Neural progenitor cell (in vitro differentiated cells): ENCODE results near the gene GRM8. TPM values are rescaled to one million over a fixed set of nuclear protein-coding genes. Genes with fewer than 3 reads are reported as not detected.

Source experiments
- DNase-seq: peaks from one replicate; pipeline ENCODE4 v3.0.0-alpha.2; 2016; ENCODE audit warnings: low spot score
- H2AFZ ChIP-seq: fragments of 200-600 bp; sonication (generic); replicated peaks from 2 replicates; pipeline ENCODE4 v1.6.1; 2016; ENCODE audit warnings: antibody characterized with exemption
- H3F3A ChIP-seq: fragments of 200-600 bp; sonication (generic); 2 replicates; pipeline ENCODE4 v1.6.1; 2016; ENCODE audit warnings: antibody characterized with exemption, low read depth
- H3K27ac ChIP-seq: fragments of 200-600 bp; sonication (generic); 2 replicates; pipeline ENCODE4 v1.5.1; 2016; ENCODE audit warnings: mild to moderate bottlenecking
- H3K27me3 ChIP-seq: fragments of 200-600 bp; sonication (generic); 2 replicates; pipeline ENCODE4 v1.6.1; 2016; ENCODE audit warnings: mild to moderate bottlenecking, moderate library complexity
- H3K36me3 ChIP-seq: fragments of 200-600 bp; sonication (generic); 2 replicates; pipeline ENCODE4 v1.5.1; 2016
- H3K4me1 ChIP-seq: fragments of 200-600 bp; sonication (generic); 2 replicates; pipeline ENCODE4 v1.6.1; 2016; ENCODE audit warnings: mixed run types
- H3K4me2 ChIP-seq: fragments of 200-600 bp; sonication (generic); 2 replicates; pipeline ENCODE4 v1.6.1; 2016
- H3K4me3 ChIP-seq: fragments of 200-600 bp; sonication (generic); 2 replicates; pipeline ENCODE4 v1.5.1; 2016
- H3K79me2 ChIP-seq: fragments of 200-600 bp; sonication (generic); 2 replicates; pipeline ENCODE4 v1.6.1; 2016; ENCODE audit warnings: low read depth
- H3K9ac ChIP-seq: fragments of 200-600 bp; sonication (generic); 2 replicates; pipeline ENCODE4 v1.6.1; 2016
- H3K9me3 ChIP-seq: fragments of 200-600 bp; sonication (generic); 2 replicates; pipeline ENCODE4 v1.5.1; 2016; ENCODE audit warnings: low read depth
- H4K20me1 ChIP-seq: fragments of 200-600 bp; sonication (generic); 2 replicates; pipeline ENCODE4 v1.6.1; 2016; ENCODE audit warnings: low read depth
- H3K27ac Mint-ChIP-seq: 3 replicates; pipeline ENCODE4 v1.8.0; 2021; ENCODE audit warnings: mixed read lengths
- H3K27me3 Mint-ChIP-seq: 2 replicates; pipeline ENCODE4 v1.8.0; 2022; ENCODE audit warnings: low read depth, mild to moderate bottlenecking, inconsistent platforms, moderate library complexity, mixed read lengths; ENCODE audit not compliant: insufficient read depth
- H3K36me3 Mint-ChIP-seq: 3 replicates; pipeline ENCODE4 v1.8.0; 2021; ENCODE audit warnings: mixed read lengths
- H3K4me1 Mint-ChIP-seq: 3 replicates; pipeline ENCODE4 v1.8.0; 2021; ENCODE audit warnings: mixed read lengths
- H3K4me3 Mint-ChIP-seq: 3 replicates; pipeline ENCODE4 v1.8.0; 2021; ENCODE audit warnings: mild to moderate bottlenecking, moderate library complexity, mixed read lengths
- H3K9me3 Mint-ChIP-seq: 3 replicates; pipeline ENCODE4 v1.8.0; 2020; ENCODE audit warnings: mixed read lengths
- EZH2 ChIP-seq: fragments of 200-600 bp; sonication (generic); IDR thresholded peaks from 2 replicates; pipeline ENCODE4 v1.6.1; 2017; ENCODE audit warnings: antibody characterized with exemption, mild to moderate bottlenecking, moderate library complexity
- EZH2phosphoT487 ChIP-seq: fragments of 200-600 bp; sonication (generic); IDR thresholded peaks from 2 replicates; pipeline ENCODE4 v1.6.1; 2017; ENCODE audit warnings: antibody characterized with exemption
- total RNA-seq: library from RNA; depleted of rRNA; stranded (reverse); fragments of >200 nt; gene quantifications from 2 replicates; pipeline ENCODE4 v1.2.3, GENCODE V29; 2015; ENCODE audit warnings: low replicate concordance
- TF ChIP-seq, protein P1 (sequence below): fragments of 200-600 bp; sonication (generic); IDR thresholded peaks from 2 replicates; pipeline ENCODE4 v1.5.1; 2017; ENCODE audit warnings: antibody characterized with exemption, mild to moderate bottlenecking

GRM8 gene
- total RNA-seq, 1 donor from 2014 or later: 0.62 TPM

DNA sequence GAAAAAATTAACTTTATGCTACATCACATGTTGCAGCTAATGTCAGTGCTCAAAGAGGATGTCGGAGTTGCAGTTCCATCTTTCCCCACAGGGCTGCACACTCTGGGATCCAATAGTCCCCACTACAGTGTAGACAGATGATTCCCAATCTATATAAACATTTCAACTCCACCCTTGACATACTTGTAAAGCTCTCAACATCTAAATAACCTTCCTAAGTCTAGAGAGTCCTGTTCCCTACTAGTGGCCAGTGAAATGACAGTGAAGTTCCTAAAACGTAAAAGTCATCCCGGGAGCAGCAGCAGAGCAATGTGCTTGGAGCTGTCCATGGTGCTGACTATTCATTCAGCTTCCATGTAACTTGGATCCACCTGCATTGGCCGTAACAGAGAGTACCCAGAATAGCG is 145.1 kb downstream of the GRM8 start:
- H3K27ac Mint-ChIP-seq: no peak overlapping the region

DNA sequence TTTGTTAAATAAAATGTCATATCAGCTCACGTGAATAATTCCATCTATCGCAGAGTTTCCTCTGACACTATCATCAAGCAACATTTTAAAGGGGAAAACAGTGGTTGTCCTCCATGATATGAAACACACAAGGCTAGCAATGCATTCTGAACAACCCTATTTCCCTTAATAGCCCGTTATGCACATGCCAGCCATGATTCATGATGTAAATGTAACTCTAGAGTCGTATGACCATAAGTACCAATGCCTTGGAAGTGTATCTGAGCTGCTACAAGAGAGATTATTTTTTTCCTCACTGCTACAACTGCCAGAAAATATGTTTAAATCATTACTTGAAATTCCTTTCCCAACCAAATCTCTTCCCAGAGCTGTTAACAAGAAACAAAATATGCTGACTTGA is 159.4 kb downstream of the GRM8 start:
- Histone ChIP-seq H3K4me1 (no peaks in the 10 kb centered on the region), H3K4me2 (no peak overlapping the region), H3K9ac (no peak overlapping the region), H2AFZ (no peak overlapping the region), H4K20me1 (no peaks in the 10 kb centered on the region), H3K36me3 (no peaks in the 10 kb centered on the region), H3K27ac (no peak overlapping the region), H3K27me3 (no peaks in the 10 kb centered on the region), H3K9me3 (no peaks in the 10 kb centered on the region), H3K4me3 (no peak overlapping the region), H3F3A (no peaks in the 10 kb centered on the region), H3K79me2 (no peaks in the 10 kb centered on the region)
- Mint-ChIP-seq H3K27ac (no peak overlapping the region), H3K9me3 (no peaks in the 10 kb centered on the region), H3K4me3 (no peak overlapping the region), H3K36me3 (no peaks in the 10 kb centered on the region), H3K27me3 (peaks cover 2% of the 10 kb centered on the region), H3K4me1 (no peaks in the 10 kb centered on the region)
- no peak for TF ChIP-seq EZH2phosphoT487
- TF ChIP-seq, protein P1, sequence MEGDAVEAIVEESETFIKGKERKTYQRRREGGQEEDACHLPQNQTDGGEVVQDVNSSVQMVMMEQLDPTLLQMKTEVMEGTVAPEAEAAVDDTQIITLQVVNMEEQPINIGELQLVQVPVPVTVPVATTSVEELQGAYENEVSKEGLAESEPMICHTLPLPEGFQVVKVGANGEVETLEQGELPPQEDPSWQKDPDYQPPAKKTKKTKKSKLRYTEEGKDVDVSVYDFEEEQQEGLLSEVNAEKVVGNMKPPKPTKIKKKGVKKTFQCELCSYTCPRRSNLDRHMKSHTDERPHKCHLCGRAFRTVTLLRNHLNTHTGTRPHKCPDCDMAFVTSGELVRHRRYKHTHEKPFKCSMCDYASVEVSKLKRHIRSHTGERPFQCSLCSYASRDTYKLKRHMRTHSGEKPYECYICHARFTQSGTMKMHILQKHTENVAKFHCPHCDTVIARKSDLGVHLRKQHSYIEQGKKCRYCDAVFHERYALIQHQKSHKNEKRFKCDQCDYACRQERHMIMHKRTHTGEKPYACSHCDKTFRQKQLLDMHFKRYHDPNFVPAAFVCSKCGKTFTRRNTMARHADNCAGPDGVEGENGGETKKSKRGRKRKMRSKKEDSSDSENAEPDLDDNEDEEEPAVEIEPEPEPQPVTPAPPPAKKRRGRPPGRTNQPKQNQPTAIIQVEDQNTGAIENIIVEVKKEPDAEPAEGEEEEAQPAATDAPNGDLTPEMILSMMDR: no peak
- no peak for TF ChIP-seq EZH2
- DNase-seq: no peak

More for the DNA sequence above, 145.1 kb downstream of the GRM8 start:
- Mint-ChIP-seq H3K36me3 (no peaks in the 10 kb centered on the region), H3K4me3 (no peak overlapping the region), H3K4me1 (no peaks in the 10 kb centered on the region), H3K9me3 (no peaks in the 10 kb centered on the region), H3K27me3 (peaks cover 7% of the 10 kb centered on the region)
- TF ChIP-seq, protein P1: peak; percentile 52
- no peak for TF ChIP-seq EZH2
- no peak for TF ChIP-seq EZH2phosphoT487
- Histone ChIP-seq H3K9ac (no peak overlapping the region), H3K27ac (no peak overlapping the region), H3K79me2 (no peaks in the 10 kb centered on the region), H3K4me2 (no peak overlapping the region), H3K9me3 (no peaks in the 10 kb centered on the region), H2AFZ (no peak overlapping the region), H3K36me3 (no peaks in the 10 kb centered on the region), H3K27me3 (no peaks in the 10 kb centered on the region), H4K20me1 (peaks cover 5% of the 10 kb centered on the region), H3K4me3 (no peak overlapping the region), H3F3A (no peaks in the 10 kb centered on the region), H3K4me1 (no peaks in the 10 kb centered on the region)
- DNase-seq: peak; percentile 90

GRCh38 chr7:127091620-127092019 is 161.1 kb downstream of the GRM8 start:
- Histone ChIP-seq H3K4me2 (no peak overlapping the region), H3K79me2 (no peaks in the 10 kb centered on the region), H3K27me3 (no peaks in the 10 kb centered on the region), H3F3A (no peaks in the 10 kb centered on the region), H3K4me3 (no peak overlapping the region), H4K20me1 (no peaks in the 10 kb centered on the region), H3K9me3 (no peaks in the 10 kb centered on the region), H3K4me1 (no peaks in the 10 kb centered on the region), H3K27ac (no peak overlapping the region), H2AFZ (no peak overlapping the region), H3K36me3 (no peaks in the 10 kb centered on the region), H3K9ac (no peak overlapping the region)
- no peaks in the 10 kb centered on the region for H3K4me1 Mint-ChIP-seq
- peaks cover 2% of the 10 kb centered on the region for H3K27me3 Mint-ChIP-seq
- no peaks in the 10 kb centered on the region for H3K9me3 Mint-ChIP-seq
- no peak overlapping the region for H3K4me3 Mint-ChIP-seq
- no peaks in the 10 kb centered on the region for H3K36me3 Mint-ChIP-seq
- no peak for TF ChIP-seq EZH2
- TF ChIP-seq, protein P1: no peak
- TF ChIP-seq EZH2phosphoT487: no peak
- H3K27ac Mint-ChIP-seq: no peak overlapping the region
- no peak for DNase-seq
